Stimulated activated CD4-positive, alpha-beta T cell treated with anti-CD3 and anti-CD28 coated beads, TNF-alpha, amount 100 ng/mL, for 48 hours (primary cell): Measurements from ENCODE around the gene PPP1R1A.

Experiments used
- DNase-seq, 3 donors: peaks; one replicate each; pipeline ENCODE4 v3.0.0-alpha.2; 2020; ENCODE audit warnings: low read depth in 3 of 3

PPP1R1A gene

DNA sequence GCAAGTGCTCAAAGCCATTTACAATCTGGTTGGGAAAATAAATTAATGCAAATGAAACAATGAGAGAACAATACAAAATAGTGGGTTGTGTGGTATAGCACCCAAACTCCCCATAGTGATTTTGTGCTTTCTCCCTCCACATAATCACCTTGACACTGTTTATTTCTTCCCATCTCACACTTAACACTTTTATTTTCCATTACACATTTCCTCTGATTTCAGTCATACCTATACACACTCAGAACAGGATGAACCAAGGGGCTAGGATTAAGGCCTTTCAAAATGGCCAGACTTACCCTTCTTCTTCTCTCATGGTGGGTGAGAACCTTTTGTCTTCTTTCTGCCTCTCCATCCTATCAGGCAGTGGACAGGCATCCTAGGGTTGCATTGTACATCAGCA lies 53.0 kb downstream of the PPP1R1A start:
- no peak for DNase-seq

DNA sequence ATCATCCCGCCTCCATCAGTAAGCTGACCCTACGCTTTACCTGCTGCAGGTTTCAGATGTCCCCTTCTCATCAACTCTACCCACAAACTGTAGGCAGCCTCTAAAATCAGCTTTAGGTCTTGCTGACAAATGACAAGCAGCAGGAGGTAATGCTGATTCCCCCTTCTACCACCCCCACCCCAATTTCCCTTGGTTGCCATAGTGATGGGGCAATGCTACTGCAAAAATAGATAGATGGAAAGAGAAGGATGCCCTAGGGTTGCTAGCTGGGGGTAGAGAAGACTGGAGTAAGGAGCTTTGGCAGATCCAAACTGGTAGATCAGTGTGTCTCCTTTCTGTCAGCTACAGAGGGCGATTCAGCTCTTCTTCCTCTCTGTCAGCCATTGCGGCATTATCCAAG lies 58.9 kb downstream of the PPP1R1A start:
- DNase-seq = no peak
